Stimulated activated CD4-positive, alpha-beta T cell treated with anti-CD3 and anti-CD28 coated beads, Interleukin-2, amount 100 ng/mL, for 4 hours (primary cell): ENCODE data around the gene BCL6.

ENCODE experiments used
- DNase-seq: peaks from one replicate; pipeline ENCODE4 v3.0.0-alpha.2; 2020; ENCODE audit warnings: low read depth

The BCL6 gene

DNA sequence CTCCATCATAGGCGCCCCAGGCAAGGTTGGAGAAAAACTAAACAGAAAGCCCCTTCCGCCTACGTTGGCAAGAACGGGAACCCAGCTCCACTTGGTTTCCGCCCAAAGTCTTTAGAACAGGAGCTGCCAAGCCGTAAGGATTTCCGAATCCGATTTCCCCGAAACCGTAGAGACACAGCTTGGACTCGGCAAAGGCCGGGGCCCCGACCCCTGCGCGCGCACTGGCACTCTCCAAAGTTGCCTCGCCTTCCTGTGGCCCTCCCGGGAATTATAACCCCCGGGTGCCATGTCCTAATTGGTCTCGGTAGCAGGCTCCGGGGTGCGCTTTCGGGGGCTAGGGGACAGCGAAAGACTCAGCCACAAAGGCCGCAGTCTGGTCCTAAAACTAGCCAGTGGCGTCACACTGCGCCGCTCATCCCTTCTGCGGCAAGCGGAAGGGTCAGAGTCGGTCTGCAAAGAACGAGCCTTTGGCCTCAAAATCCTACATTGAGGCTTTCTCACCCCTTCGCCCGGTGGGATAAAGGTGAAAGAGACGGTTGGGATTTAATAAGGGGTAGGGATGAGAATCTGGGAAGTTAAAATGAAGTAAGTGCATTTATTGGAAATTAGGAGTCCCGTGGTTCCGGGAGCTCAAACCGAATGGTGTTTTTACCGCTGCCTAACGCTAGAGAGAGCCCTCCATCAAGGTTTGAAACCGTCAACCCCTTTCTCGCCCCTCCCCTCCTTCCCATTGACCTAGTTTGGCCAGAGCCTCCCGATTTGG is 6.8 kb downstream of the BCL6 start:
- peak; percentile 58 for DNase-seq

DNA sequence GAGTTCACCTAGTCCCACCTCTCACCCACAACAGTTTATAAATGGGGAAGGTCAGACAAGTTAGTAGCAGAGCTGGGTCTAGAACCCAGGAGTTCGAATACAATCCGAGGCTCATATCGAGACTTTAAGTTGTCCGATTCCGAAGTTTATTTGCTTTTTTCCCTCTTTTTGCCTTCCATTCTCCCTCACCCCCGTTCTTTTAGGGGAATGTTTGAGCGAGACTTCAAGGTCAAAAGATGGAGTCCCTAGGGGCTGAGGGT is 7.3 kb downstream of the BCL6 start:
- DNase-seq: no peak

DNA sequence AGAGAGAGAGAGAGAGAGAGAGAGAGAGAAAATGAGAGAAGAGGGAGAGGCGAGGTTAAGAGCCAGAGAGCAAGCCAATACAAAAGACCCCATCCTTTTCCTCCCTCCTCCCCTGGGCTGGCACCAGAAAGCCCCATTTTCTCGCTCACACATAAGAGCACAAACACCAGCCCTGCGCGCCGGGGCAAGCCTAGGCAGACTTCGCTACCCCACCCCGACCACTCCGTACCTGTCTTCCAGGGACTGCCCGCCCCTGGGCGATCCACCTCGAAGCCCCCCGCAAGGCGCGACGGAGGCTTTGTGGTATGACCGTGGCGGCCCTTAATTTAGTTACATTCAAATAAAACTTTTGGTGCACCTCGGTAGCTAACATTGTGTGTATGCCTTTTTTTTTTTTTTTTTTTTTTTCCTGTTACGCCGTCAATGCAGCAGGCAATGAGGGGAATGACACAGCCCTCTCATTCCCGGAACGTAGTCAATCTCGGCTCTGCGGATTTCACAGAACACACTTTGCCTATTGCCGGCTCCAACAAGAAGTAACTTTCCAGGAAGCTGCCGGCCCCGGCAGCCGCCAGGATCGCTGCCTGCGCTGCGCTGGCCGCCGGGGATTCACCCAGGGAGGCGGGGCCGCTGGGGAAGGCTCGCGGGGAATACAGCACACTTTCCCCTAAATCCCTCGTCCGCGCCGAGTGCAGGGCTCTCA is 7.7 kb downstream of the BCL6 start:
- DNase-seq: peak; percentile 26

DNA sequence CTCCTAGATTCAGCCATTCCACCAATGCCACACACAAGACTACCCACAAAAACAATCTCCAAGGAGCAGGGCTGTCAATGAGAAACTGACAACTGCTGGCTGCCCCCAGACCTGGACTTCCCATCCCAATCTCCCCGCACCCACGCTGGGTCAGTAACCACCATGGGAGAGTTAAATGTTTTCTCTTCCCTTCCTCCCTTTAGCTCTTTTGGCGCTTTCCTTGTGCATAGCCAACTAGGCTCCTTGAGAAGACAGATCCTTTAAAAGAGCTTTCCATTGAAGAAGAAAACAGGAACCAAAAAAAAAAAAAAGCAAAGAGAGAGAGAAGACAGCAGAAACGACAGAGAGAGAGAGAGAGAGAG is 8.3 kb downstream of the BCL6 start:
- no peak for DNase-seq

GRCh38 chr3:187736418-187736871 is 8.8 kb downstream of the BCL6 start:
- no peak for DNase-seq

GRCh38 chr3:187735837-187736236 is 9.4 kb downstream of the BCL6 start:
- no peak for DNase-seq

DNA sequence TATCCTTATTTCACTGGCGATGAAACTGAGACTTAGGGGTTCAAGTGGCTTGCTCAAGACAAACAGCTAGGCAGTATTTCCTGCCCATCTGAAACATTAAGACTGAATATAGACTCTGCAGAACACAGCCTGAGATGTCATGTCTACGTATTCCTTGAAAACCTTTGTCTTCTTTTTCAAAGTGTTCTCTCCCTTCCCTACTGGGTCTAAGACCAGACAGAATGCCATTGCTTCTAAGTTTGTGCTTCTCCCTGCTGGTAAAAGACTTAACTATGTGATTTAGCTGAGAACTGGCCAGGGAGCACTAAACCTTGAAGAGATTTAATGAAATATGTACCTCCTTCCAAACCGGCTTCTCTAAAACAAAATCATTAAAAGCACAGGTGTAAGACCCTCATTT is 9.9 kb downstream of the BCL6 start:
- DNase-seq: no peak

DNA sequence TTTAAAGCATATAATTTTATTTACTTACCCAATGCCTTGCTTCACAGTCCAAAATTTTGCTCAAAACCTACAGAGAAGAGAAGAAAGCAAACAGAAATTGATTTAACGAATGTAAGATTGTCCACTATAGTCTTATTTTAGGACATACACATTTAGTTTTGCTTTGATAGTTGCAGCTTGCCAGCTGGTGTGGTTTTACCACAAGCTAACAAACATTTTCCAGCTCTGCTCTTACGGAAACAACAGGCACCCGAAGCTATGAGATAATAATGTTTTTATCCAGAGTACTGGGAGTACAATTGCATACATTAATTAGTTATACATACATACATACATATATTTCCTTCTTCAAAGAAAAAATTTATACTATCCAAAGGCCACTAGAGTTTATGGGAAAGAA is 10.4 kb downstream of the BCL6 start:
- no peak for DNase-seq

DNA sequence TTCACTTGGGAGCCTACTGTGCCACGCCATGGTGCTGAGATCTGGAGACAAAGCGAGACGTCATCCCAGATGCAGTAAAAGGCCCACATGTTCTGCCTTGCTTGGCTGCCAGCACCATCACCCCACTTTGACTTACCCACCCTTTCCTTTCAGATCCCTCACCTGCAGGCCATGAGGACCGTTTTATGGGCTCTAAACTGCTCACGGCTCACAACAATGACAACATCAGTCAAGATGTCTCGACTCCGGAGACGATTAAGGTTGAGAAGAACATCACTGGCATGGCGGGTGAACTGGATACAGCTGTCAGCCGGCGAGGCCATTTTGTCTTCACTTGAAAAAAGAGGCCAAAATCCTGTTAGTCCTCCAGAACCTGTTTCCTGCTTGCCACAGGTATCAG is 11.9 kb downstream of the BCL6 start:
- no peak for DNase-seq

DNA sequence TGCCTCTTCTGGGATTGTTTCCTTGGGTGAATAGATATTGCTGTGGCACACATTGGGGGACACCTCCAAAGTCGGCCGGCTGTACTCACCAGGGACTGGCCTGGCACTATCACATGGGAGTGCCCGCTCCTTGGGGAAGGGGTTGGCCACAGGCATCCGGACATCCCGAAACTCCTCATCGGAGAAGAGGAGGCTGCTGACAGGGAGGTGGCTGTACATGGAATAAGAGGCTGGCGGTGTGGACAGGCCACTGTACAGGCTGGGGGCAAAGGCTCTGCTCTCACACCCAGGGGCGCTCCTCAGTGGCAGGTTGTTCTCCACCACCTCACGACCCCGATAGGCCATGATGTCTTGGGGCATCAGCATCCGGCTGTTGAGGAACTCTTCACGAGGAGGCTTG is 15.7 kb downstream of the BCL6 start:
- no peak for DNase-seq

DNA sequence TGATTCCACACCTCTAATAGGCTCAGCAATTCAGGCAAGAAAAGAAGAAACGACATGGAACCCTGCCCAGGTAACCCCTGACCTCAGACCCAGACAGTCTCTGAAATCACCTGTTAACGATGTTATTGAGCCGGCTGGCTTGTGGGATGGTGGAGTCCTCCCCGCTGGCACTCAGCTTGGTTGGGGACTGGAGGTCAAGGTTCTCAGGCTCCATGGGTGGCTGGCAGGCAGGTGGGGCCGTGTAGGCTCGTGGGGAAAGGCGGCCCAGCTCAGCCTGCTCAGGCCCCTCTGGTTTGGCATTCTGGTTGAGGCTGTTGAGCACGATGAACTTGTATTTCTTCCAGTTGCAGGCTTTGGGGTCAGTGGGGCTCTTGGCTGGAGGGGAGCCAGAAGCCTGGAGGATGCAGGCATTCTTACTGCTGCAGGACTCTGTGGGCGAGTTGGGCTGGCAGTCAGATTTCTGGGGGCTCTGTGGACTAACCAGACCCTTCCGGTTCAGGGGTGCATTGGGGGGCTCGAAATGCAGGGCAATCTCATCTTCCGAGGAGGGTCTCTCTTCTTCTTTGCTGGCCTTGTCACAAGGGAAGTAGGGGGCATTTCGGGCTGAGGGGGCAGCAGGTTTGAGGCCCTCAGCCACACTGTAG is 16.2 kb downstream of the BCL6 start:
- no peak for DNase-seq

DNA sequence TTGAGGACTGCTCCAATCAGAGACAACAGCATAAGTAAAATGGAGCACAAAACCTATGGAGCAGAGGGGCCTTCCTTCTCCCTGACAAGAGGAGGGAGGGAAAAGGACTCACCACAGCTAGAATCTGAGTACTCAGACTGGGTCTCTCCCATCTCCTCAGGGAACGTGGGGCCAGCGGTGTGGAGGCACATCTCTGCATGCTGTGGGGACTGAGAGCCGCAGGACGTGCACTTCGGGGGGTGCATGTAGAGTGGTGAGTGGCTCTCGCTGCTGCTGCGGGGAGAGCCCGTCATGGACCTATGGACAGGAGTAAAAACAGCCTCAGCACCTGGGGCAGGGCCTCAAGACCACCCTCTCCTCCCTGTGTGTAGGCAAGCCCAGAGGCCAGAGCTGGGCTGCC is 17.0 kb downstream of the BCL6 start:
- DNase-seq: no peak

GRCh38 chr3:187726564-187726963 is 18.7 kb downstream of the BCL6 start:
- no peak for DNase-seq

GRCh38 chr3:187725653-187726370 is 19.5 kb downstream of the BCL6 start:
- DNase-seq: no peak

DNA sequence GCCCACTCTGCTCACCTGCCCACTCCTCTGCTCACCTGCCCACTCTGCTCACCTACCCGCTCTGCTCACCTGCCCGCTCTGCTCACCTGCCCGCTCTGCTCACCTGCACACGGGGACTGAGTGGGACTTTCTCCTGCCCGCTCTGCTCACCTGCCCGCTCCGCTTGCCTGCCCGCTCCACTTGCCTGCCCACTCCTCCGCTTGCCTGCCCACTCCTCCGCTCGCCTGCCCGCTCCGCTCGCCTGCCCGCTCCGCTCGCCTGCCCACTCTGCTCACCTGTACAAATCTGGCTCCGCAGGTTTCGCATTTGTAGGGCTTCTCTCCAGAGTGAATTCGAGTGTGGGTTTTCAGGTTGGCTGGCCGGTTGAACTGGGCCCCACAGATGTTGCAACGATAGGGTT is 20.0 kb downstream of the BCL6 start:
- DNase-seq: no peak

GRCh38 chr3:187722206-187722612 is 23.1 kb downstream of the BCL6 start:
- no peak for DNase-seq

- no peak for DNase-seq
Measured at GRCh38 chr3:187721055-187721454, 24.2 kb downstream of the BCL6 start.

DNA sequence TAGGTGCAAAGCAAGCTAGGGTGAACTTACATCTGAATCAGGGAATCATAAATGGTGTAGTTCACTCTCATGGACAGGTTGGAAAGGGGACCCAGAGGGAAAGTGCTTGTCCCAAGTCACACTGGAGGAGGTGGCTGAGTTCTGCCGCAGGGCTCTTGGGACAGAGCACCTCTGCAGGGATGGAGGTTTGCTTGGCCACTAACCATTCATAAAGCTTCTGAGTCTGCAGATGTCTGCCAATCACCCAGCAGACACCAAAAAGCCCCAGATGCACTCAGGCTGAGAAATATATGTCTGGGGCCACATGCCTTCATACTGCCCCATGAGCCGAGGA is 25.0 kb downstream of the BCL6 start:
- no peak for DNase-seq

DNA sequence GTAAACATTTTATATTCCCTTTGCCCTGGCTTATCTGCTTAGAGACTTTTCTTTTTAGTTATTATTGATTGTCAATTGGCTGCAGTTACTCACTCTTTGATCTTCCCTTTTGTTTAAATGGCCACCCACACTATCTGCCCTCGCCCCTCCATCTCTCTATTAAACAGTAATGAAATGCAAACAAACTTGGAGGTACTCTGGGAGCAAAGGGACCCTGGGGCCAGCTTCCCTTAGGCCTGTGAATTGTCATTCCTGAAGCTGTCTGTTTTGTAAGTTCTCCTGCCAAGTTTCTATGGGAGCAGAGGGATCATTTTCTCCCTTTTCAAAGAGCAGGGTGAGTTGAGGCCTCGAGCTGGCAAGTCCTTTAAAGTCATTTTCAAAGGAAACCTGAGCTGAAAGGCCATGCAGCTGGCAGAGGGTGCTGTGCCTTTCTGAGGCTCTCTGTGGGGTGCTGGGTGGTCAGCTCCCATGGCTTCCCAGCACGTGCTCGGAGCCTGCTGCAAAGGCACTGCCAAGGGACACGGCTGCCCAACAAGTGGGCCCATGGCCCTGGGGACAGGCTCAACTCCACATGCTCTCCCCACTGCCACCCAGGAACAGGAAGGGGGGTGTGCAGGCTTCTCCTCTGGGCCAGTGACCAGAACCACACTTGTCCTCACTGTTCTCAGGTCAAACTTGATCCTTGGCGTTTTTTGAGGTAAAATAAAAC is 25.5 kb downstream of the BCL6 start:
- DNase-seq: no peak

DNA sequence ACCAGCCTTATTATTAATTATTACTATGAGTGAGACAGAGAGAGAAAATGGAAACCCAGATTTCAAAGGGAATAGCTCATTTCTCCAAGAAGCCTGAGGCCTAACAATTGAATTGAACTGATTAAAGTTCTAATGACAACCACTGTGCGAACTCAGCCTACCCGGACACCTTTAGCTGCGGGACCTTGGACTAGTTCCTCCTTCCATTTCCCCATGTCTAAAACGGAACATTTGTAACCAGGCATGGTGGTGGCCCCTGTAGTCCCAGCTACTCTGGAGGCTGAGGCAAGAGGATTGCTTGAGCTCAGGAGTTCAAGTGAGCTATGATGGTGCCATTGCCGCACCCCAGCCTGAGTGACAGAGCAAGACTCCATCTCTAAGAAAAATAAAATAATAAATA is 26.5 kb downstream of the BCL6 start:
- no peak for DNase-seq

DNA sequence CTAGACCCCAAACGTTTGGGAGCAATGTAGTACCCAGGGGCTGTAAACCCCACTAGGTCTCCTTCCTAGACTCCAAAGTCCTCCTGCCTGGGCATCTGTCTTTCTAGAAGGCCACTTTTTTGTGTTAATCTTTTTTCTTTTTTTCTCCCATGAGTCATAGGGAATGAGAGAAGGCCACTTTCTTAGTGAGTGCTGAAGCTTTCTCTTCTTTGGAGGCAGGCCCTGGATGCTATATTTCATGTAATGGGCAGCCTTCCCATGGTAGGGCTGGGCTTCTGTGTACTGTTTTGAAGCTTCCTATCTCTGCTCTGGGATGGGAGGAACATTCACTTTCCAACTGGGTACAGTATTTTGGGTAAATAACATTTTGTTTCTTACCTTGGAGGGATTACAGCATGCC is 27.7 kb downstream of the BCL6 start:
- DNase-seq: no peak

DNA sequence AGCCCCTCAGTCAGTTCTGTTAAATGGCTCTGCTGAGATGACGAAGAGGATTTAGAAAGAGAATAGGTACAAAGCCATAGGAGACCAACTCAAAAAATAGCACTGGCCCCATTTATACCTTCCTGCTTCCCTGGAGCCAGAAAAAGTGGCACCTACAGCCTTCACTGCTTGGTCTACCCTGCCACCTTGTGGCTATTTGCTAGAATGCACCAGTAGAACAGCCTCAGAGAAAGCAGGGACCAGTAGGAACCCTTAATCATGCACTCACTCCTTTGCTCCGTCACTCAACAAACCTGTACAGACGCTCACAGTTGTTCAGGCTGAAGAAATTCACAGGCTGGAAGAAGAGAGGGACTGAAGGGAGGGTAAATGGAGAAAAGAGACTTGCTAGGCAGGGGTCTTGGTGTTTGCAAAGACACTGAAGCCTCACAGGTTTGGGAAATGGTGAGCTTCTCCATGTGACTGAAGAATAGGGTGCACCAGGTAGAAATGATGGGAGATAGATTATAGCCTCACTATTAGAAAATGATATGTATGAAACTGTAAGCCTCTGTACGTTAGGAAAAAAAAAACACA is 30.8 kb downstream of the BCL6 start:
- DNase-seq: peak; percentile 59
